ENCODE measurements around the gene TTLL9. TPM values are rescaled to one million over a fixed set of nuclear protein-coding genes. Genes with fewer than 3 reads are reported as not detected.

Gene TTLL9
- total RNA-seq, 1 donor, result 0.09 TPM

- no peak for DNase-seq (ENCODE audit: low read depth)
- TF ChIP-seq CTCF (IDR thresholded peaks at IDR 0.05; ENCODE audit: insufficient read depth, low read length), result no peak
- no peak overlapping the region for H3K4me3 ChIP-seq (ENCODE audit: low read depth, low read length)
Measured at GRCh38 chr20:31843288-31843687, 27.1 kb upstream of the TTLL9 start.

- DNase-seq (ENCODE audit: low read depth), result no peak
- H3K4me3 ChIP-seq (ENCODE audit: low read depth, low read length), result no peak overlapping the region
- TF ChIP-seq CTCF (IDR thresholded peaks at IDR 0.05; ENCODE audit: insufficient read depth, low read length), result no peak
Measured at GRCh38 chr20:31843881-31844280, 26.6 kb upstream of the TTLL9 start.

GRCh38 chr20:31844737-31845299 lies 25.6 kb upstream of the TTLL9 start:
- no peak for TF ChIP-seq CTCF (IDR thresholded peaks at IDR 0.05; ENCODE audit: insufficient read depth, low read length)
- H3K4me3 ChIP-seq (ENCODE audit: low read depth, low read length), result no peak overlapping the region
- no peak for DNase-seq (ENCODE audit: low read depth)

- no peak for TF ChIP-seq CTCF (IDR thresholded peaks at IDR 0.05; ENCODE audit: insufficient read depth, low read length)
- H3K4me3 ChIP-seq (ENCODE audit: low read depth, low read length), result no peak within 1 kb of the TSS
- no peak for DNase-seq (ENCODE audit: low read depth)
Measured at GRCh38 chr20:31845300-31845863, 25.1 kb upstream of the TTLL9 start, which contains the start of gene FOXS1. TSS of gene FOXS1 (minus strand) at chr20:31845604. CDS start at chr20:31845542, 62 bp downstream.

GRCh38 chr20:31846793-31847138 lies 23.7 kb upstream of the TTLL9 start:
- DNase-seq (ENCODE audit: low read depth), result no peak
- no peak for TF ChIP-seq CTCF (IDR thresholded peaks at IDR 0.05; ENCODE audit: insufficient read depth, low read length)
- H3K4me3 ChIP-seq (ENCODE audit: low read depth, low read length), result no peak overlapping the region

GRCh38 chr20:31848088-31848999 lies 22.1 kb upstream of the TTLL9 start:
- DNase-seq (ENCODE audit: low read depth), result no peak
- H3K4me3 ChIP-seq (ENCODE audit: low read depth, low read length), result no peak overlapping the region
- no peak for TF ChIP-seq CTCF (IDR thresholded peaks at IDR 0.05; ENCODE audit: insufficient read depth, low read length)

Measured in fibroblast of the aortic adventitia (primary cell).